Measurements from ENCODE around the gene SLC17A5.
"Not testable (repeated sequence)": the region's sequence is repeated elsewhere in the genome, so short reads cannot be mapped to it uniquely, and the experiment has no call there.

SLC17A5 gene

GRCh38 chr6:73579389-73579788 is 74.4 kb downstream of the SLC17A5 start:
- Histone ChIP-seq H3K9me3 (ENCODE audit: insufficient read depth, low read length) (no peaks in the 10 kb centered on the region), H3K9ac (ENCODE audit: low read length) (peak overlapping the region; percentile 67; the same call in 1 of the 2 replicates), H4K20me1 (ENCODE audit: insufficient read depth, low read length) (no peaks in the 10 kb centered on the region), H3K4me1 (ENCODE audit: low read length) (peaks cover 21% of the 10 kb centered on the region), H3K79me2 (ENCODE audit: low read length) (no peaks in the 10 kb centered on the region), H2AFZ (ENCODE audit: low read depth, low read length) (peak overlapping the region; percentile 90), H3K36me3 (replicated peaks; ENCODE audit: low read depth, low read length) (no peaks in the 10 kb centered on the region), H3K4me3 (ENCODE audit: low read length) (no peak overlapping the region), H3K27me3 (ENCODE audit: low read depth, low read length) (no peaks in the 10 kb centered on the region), H3K27ac (ENCODE audit: low read length) (peak overlapping the region; percentile 69), H3K4me2 (ENCODE audit: low read length) (peak overlapping the region; percentile 84)
- no peak for TF ChIP-seq EZH2phosphoT487 (IDR thresholded peaks at IDR 0.05; ENCODE audit: low read depth)
- TF ChIP-seq CTCF (IDR thresholded peaks at IDR 0.05; ENCODE audit: low read depth, low read length), result no peak

GRCh38 chr6:73577676-73578075 is 76.1 kb downstream of the SLC17A5 start:
- Histone ChIP-seq H3K4me1 (ENCODE audit: low read length) (peaks cover 21% of the 10 kb centered on the region), H4K20me1 (ENCODE audit: insufficient read depth, low read length) (no peaks in the 10 kb centered on the region), H3K27me3 (ENCODE audit: low read depth, low read length) (no peaks in the 10 kb centered on the region), H3K79me2 (ENCODE audit: low read length) (no peaks in the 10 kb centered on the region), H3K9me3 (ENCODE audit: insufficient read depth, low read length) (no peaks in the 10 kb centered on the region), H3K9ac (ENCODE audit: low read length) (no peak overlapping the region), H3K27ac (ENCODE audit: low read length) (no peak overlapping the region), H2AFZ (ENCODE audit: low read depth, low read length) (no peak overlapping the region), H3K4me3 (ENCODE audit: low read length) (no peak overlapping the region), H3K4me2 (ENCODE audit: low read length) (no peak overlapping the region), H3K36me3 (replicated peaks; ENCODE audit: low read depth, low read length) (no peaks in the 10 kb centered on the region)
- TF ChIP-seq CTCF (IDR thresholded peaks at IDR 0.05; ENCODE audit: low read depth, low read length) (no peak), EZH2phosphoT487 (IDR thresholded peaks at IDR 0.05; ENCODE audit: low read depth) (no peak)

- H3K79me2 ChIP-seq (ENCODE audit: low read length); H3K4me2 ChIP-seq (ENCODE audit: low read length); H3K9ac ChIP-seq (ENCODE audit: low read length); H2AFZ ChIP-seq (ENCODE audit: low read depth, low read length); H3K27me3 ChIP-seq (ENCODE audit: low read depth, low read length); H3K27ac ChIP-seq (ENCODE audit: low read length); H4K20me1 ChIP-seq (ENCODE audit: insufficient read depth, low read length); H3K4me1 ChIP-seq (ENCODE audit: low read length); H3K4me3 ChIP-seq (ENCODE audit: low read length); H3K36me3 ChIP-seq (replicated peaks; ENCODE audit: low read depth, low read length); H3K9me3 ChIP-seq (ENCODE audit: insufficient read depth, low read length): not testable (repeated sequence)
Measured at GRCh38 chr6:73572531-73572930, 81.3 kb downstream of the SLC17A5 start.

DNA sequence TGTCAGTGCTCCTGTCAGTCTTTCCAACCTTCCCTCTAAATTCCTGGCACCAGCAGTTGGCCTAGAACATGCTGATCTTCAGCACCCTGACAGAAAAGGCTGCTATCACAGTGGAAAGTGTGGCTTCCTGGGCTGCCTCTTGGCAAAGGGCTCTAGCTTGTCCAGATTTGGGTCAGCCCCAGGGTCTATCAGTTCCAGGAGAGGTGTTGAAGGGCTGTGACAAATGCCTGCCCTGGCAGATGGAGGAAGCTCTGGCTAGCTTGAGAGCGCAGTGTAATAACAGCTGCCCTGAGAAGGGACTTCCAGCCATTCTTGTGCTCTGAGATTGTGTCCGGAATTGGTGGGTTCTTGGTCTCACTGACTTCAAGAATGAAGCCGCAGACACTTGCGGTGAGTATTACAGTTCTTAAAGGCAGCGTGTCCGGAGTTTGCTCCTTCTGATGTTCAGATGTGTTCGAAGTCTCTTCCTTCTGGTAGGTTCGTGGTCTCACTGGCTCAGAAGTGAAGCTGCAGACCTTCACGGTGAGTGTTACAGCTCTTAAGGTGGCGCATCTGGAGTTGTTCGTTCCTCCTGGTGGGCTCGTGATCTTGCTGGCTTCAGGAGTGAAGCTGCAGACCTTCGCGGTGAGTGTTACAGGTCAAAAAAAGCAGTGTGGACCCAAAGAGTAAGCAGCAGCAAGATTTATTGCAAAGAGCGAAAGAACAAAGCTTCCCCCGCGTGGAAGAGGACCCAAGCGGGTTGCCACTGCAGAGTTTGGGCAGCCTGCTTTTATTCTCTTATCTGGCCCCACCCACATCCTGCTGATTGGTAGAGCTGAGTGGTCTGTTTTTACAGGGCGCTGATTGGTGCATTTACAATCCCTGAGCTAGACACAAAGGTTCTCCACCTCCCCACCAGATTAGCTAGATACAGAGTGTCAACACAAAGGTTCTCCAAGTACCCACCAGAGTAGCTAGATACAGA is 82.3 kb downstream of the SLC17A5 start:
- not testable (repeated sequence) for H3K4me1 ChIP-seq (ENCODE audit: low read length); H3K9me3 ChIP-seq (ENCODE audit: insufficient read depth, low read length); H3K27ac ChIP-seq (ENCODE audit: low read length); H2AFZ ChIP-seq (ENCODE audit: low read depth, low read length); H3K9ac ChIP-seq (ENCODE audit: low read length); H3K4me3 ChIP-seq (ENCODE audit: low read length); H3K36me3 ChIP-seq (replicated peaks; ENCODE audit: low read depth, low read length); H3K79me2 ChIP-seq (ENCODE audit: low read length); H4K20me1 ChIP-seq (ENCODE audit: insufficient read depth, low read length); H3K27me3 ChIP-seq (ENCODE audit: low read depth, low read length); H3K4me2 ChIP-seq (ENCODE audit: low read length)

DNA sequence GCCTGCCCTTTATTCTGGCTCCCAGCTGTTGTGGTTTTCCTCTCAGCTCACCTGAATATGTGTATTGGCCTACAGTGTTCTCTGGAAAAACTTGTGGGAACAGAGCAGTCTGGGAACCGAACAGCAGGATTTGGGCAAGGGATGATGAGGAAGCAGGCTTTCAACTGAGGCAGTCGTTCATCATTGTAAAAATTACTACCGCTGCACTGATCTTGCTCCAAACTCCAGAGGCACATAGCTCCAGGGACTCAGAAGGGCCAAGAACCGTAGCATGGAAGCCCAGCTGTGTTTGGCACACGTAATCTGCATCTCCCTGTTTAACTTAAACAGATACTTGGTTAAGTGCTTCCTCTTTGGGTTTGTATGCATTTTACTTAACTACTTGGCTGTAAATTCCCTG is 84.7 kb downstream of the SLC17A5 start:
- H3K9me3 ChIP-seq (ENCODE audit: insufficient read depth, low read length), result no peaks in the 10 kb centered on the region
- no peaks in the 10 kb centered on the region for H3K27me3 ChIP-seq (ENCODE audit: low read depth, low read length)
- no peaks in the 10 kb centered on the region for H3K4me1 ChIP-seq (ENCODE audit: low read length)
- TF ChIP-seq CTCF (IDR thresholded peaks at IDR 0.05; ENCODE audit: low read depth, low read length), result no peak
- no peak for TF ChIP-seq EZH2phosphoT487 (IDR thresholded peaks at IDR 0.05; ENCODE audit: low read depth)
- no peak overlapping the region for H3K9ac ChIP-seq (ENCODE audit: low read length)
- no peaks in the 10 kb centered on the region for H3K79me2 ChIP-seq (ENCODE audit: low read length)
- H2AFZ ChIP-seq (ENCODE audit: low read depth, low read length), result no peak overlapping the region
- no peak overlapping the region for H3K27ac ChIP-seq (ENCODE audit: low read length)
- no peak overlapping the region for H3K4me3 ChIP-seq (ENCODE audit: low read length)
- no peak overlapping the region for H3K4me2 ChIP-seq (ENCODE audit: low read length)
- H4K20me1 ChIP-seq (ENCODE audit: insufficient read depth, low read length), result no peaks in the 10 kb centered on the region
- no peaks in the 10 kb centered on the region for H3K36me3 ChIP-seq (replicated peaks; ENCODE audit: low read depth, low read length)
